Smooth muscle cell (in vitro differentiated cells): ENCODE data around the gene FCHSD2. TPM values are rescaled to one million over a fixed set of nuclear protein-coding genes. Genes with fewer than 3 reads are reported as not detected.

ENCODE experiments used
- DNase-seq: peaks from one replicate; lab custom pipeline; 2025; ENCODE audit not compliant: unreplicated experiment; lab: John Stamatoyannopoulos, UW
- H2AFZ ChIP-seq: fragments of 200-600 bp; sonication (generic); 2 replicates; pipeline ENCODE4 v1.6.0; 2016; ENCODE audit warnings: antibody characterized with exemption, low read depth, mild to moderate bottlenecking
- H3F3A ChIP-seq: fragments of 200-600 bp; sonication (generic); 2 replicates; pipeline ENCODE4 v1.6.0; 2017; ENCODE audit warnings: antibody characterized with exemption, low read depth
- H3K27ac ChIP-seq: fragments of 200-600 bp; sonication (generic); 2 replicates; pipeline ENCODE4 v1.5.1; 2016; ENCODE audit warnings: low read depth, mild to moderate bottlenecking
- H3K27me3 ChIP-seq: fragments of 200-600 bp; sonication (generic); 2 replicates; pipeline ENCODE4 v1.6.1; 2016; ENCODE audit warnings: low read depth, mild to moderate bottlenecking
- H3K36me3 ChIP-seq: fragments of 200-600 bp; sonication (generic); 2 replicates; pipeline ENCODE4 v1.5.1; 2016; ENCODE audit warnings: low read depth
- H3K4me1 ChIP-seq: fragments of 200-600 bp; sonication (generic); 2 replicates; pipeline ENCODE4 v1.5.1; 2016; ENCODE audit warnings: low read depth
- H3K4me2 ChIP-seq: fragments of 200-600 bp; sonication (generic); 2 replicates; pipeline ENCODE4 v1.6.0; 2016; ENCODE audit warnings: mild to moderate bottlenecking
- H3K4me3 ChIP-seq: fragments of 200-600 bp; sonication (generic); 2 replicates; pipeline ENCODE4 v1.5.1; 2016; ENCODE audit warnings: mild to moderate bottlenecking
- H3K79me2 ChIP-seq: fragments of 200-600 bp; sonication (generic); 2 replicates; pipeline ENCODE4 v1.6.0; 2016; ENCODE audit warnings: low read depth, mild to moderate bottlenecking
- H3K9ac ChIP-seq: fragments of 200-600 bp; sonication (generic); 2 replicates; pipeline ENCODE4 v1.6.0; 2016; ENCODE audit warnings: low read depth
- H3K9me3 ChIP-seq: fragments of 200-600 bp; sonication (generic); replicated peaks from 2 replicates; pipeline ENCODE4 v1.5.1; 2016; ENCODE audit warnings: low read depth
- H4K20me1 ChIP-seq: fragments of 200-600 bp; sonication (generic); 2 replicates; pipeline ENCODE4 v1.6.0; 2016; ENCODE audit warnings: low read depth
- WGBS: methylation state at CpG from one replicate; pipeline ENCODE4 v1.1.7; 2016; ENCODE audit warnings: low lambda C conversion rate; 5-methylcytosine and 5-hydroxymethylcytosine counted together
- polyA plus RNA-seq: library from polyadenylated mRNA; unstranded; fragments of >200 nt; fragmentation: Nextera tagmentation; extraction: Ambion mirVana; gene quantifications from 2 replicates; pipeline ENCODE4 v1.2.1, GENCODE V29; 2016
- total RNA-seq: library from RNA; depleted of rRNA; stranded (reverse); fragments of >200 nt; gene quantifications from 2 replicates; pipeline ENCODE4 v1.2.3, GENCODE V29; 2014
- TF ChIP-seq, protein P1 (sequence below): fragments of 200-600 bp; sonication (generic); IDR thresholded peaks from 2 replicates; pipeline ENCODE4 v1.5.1; 2017; ENCODE audit warnings: borderline replicate concordance, mild to moderate bottlenecking, antibody characterized with exemption; ENCODE audit not compliant: insufficient read depth, poor library complexity, severe bottlenecking

The FCHSD2 gene
- total and polyA plus RNA-seq, 2 experiments from 2014 or later = 14.6 to 24.3 TPM

DNA sequence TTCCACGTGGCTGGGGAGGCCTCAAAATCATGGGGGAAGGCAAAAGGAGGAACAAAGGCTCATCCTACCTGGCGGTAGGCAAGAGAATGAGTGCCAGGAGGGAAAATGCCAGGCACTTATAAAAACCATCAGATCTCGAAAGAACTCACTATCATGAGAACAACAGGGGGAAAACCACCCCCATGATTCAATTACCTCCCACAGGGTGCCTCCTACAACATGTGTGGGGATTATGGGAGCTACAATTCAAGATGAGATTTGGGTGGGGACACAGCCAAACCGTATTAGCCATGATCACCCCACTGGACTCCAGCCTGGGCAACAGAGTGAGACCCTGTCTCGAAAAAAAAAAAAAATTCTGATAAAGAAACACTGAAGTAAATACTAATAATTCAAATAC lies 87.1 kb downstream of the FCHSD2 start:
- Histone ChIP-seq H3K9me3 (no peaks in the 10 kb centered on the region), H3K27me3 (no peaks in the 10 kb centered on the region), H3K9ac (no peak overlapping the region), H4K20me1 (peaks cover 53% of the 10 kb centered on the region), H2AFZ (no peak overlapping the region), H3K79me2 (peaks cover 28% of the 10 kb centered on the region), H3K4me2 (no peak overlapping the region), H3K4me3 (no peak overlapping the region), H3K4me1 (no peaks in the 10 kb centered on the region), H3K27ac (no peak overlapping the region), H3F3A (no peaks in the 10 kb centered on the region), H3K36me3 (no peaks in the 10 kb centered on the region)
- TF ChIP-seq, protein P1, sequence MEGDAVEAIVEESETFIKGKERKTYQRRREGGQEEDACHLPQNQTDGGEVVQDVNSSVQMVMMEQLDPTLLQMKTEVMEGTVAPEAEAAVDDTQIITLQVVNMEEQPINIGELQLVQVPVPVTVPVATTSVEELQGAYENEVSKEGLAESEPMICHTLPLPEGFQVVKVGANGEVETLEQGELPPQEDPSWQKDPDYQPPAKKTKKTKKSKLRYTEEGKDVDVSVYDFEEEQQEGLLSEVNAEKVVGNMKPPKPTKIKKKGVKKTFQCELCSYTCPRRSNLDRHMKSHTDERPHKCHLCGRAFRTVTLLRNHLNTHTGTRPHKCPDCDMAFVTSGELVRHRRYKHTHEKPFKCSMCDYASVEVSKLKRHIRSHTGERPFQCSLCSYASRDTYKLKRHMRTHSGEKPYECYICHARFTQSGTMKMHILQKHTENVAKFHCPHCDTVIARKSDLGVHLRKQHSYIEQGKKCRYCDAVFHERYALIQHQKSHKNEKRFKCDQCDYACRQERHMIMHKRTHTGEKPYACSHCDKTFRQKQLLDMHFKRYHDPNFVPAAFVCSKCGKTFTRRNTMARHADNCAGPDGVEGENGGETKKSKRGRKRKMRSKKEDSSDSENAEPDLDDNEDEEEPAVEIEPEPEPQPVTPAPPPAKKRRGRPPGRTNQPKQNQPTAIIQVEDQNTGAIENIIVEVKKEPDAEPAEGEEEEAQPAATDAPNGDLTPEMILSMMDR = no peak
- DNase-seq = no peak
- 92% methylated on average over 5 of the region's 5 CpGs for WGBS

DNA sequence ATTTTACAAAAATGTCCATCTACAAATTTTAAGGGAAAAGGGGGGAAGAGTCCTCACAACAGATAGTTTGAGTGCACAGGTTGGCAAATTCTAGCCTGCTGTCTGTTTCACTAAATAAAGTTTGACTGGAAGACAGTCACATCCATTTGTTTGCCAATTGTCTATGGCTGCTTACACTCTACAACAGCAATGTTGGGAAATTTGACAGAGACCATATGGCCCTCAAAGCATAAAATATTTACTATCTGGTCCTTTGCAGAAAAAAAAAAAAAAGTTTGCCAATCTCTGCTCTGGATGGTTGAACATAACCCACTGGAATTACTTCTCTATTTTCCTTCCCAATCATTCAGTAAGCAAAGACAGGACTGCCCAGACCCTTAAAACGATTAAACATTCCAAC lies 88.2 kb downstream of the FCHSD2 start:
- Histone ChIP-seq H3K4me2 (no peak overlapping the region), H3K79me2 (peaks cover 35% of the 10 kb centered on the region), H3K9ac (no peak overlapping the region), H4K20me1 (peaks cover 48% of the 10 kb centered on the region), H3K9me3 (no peaks in the 10 kb centered on the region), H3K4me1 (no peaks in the 10 kb centered on the region), H3K27me3 (no peaks in the 10 kb centered on the region), H3K36me3 (no peaks in the 10 kb centered on the region), H3K27ac (no peak overlapping the region), H2AFZ (no peak overlapping the region), H3K4me3 (no peak overlapping the region), H3F3A (no peaks in the 10 kb centered on the region)
- 76% methylated on average over 1 of the region's 1 CpG for WGBS
- TF ChIP-seq, protein P1 = no peak
- DNase-seq = no peak

DNA sequence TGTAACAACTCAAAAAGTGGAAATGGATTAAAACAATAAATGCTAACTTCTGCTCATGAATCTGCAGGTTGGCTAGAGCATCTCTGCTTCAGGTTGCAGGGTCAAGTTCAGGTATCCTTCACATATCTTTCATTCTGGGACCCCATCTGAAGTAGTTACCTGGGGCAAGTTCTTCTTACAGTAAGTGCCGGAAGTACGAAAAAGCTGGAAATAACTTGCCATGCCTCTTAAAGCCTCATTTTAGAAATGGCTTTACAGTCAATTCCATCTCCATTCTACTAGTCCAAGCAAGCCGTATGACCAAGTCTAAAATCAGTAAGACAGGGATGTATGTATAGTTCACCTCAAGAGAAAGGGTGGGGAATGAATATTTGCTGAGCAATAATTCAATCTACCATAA lies 93.7 kb downstream of the FCHSD2 start:
- 96% methylated on average over 3 of the region's 3 CpGs for WGBS

DNA sequence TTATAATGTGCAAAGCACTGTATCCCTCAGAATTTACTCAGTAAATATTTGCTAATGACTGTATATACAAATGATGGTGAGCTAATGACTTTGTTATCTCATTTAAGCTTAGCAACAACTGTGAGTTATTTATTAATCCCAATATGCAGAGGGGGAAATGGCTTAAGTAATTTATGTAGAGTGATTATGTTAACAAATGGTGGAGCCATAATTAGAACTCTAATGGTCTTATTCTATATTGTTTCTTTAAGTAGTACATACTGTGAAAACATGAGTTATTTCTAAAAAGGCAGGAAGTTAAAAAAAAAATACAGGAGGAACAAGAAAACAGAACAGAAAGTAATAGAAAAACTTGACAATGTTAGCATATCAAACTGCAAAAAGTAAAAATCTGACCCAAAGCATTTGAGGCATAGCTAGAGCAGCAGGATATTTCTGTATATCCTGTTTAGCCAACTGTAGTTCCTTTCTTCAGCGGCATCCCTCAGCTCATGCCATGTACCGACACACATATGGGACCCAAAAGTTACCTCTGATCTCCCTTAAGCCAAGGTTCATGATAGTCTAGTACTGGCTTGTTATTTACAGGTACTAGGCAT lies 94.2 kb downstream of the FCHSD2 start:
- WGBS = 98% methylated on average over 2 of the region's 2 CpGs
- Histone ChIP-seq H3K4me2 (no peak overlapping the region), H3K4me1 (no peaks in the 10 kb centered on the region), H2AFZ (no peak overlapping the region), H3K79me2 (peaks cover 28% of the 10 kb centered on the region), H3K27me3 (no peaks in the 10 kb centered on the region), H3K4me3 (no peak overlapping the region), H3F3A (no peaks in the 10 kb centered on the region), H3K9me3 (no peaks in the 10 kb centered on the region), H3K9ac (no peak overlapping the region), H4K20me1 (peaks cover 55% of the 10 kb centered on the region), H3K36me3 (no peaks in the 10 kb centered on the region), H3K27ac (no peak overlapping the region)
- no peak for DNase-seq
- TF ChIP-seq, protein P1 = no peak

More for the DNA sequence above, 93.7 kb downstream of the FCHSD2 start:
- H3K4me1 ChIP-seq = no peaks in the 10 kb centered on the region
- H3K9ac ChIP-seq = no peak overlapping the region
- H3K27me3 ChIP-seq = no peaks in the 10 kb centered on the region
- peaks cover 34% of the 10 kb centered on the region for H3K79me2 ChIP-seq
- peaks cover 54% of the 10 kb centered on the region for H4K20me1 ChIP-seq
- H3K4me3 ChIP-seq = no peak overlapping the region
- no peak for DNase-seq
- no peaks in the 10 kb centered on the region for H3K9me3 ChIP-seq
- no peaks in the 10 kb centered on the region for H3K36me3 ChIP-seq
- TF ChIP-seq, protein P1 = no peak
- H3K27ac ChIP-seq = no peak overlapping the region
- H2AFZ ChIP-seq = no peak overlapping the region
- no peak overlapping the region for H3K4me2 ChIP-seq
- H3F3A ChIP-seq = no peaks in the 10 kb centered on the region
